Measurements from ENCODE around the gene ATP12A.

Gene ATP12A

DNA sequence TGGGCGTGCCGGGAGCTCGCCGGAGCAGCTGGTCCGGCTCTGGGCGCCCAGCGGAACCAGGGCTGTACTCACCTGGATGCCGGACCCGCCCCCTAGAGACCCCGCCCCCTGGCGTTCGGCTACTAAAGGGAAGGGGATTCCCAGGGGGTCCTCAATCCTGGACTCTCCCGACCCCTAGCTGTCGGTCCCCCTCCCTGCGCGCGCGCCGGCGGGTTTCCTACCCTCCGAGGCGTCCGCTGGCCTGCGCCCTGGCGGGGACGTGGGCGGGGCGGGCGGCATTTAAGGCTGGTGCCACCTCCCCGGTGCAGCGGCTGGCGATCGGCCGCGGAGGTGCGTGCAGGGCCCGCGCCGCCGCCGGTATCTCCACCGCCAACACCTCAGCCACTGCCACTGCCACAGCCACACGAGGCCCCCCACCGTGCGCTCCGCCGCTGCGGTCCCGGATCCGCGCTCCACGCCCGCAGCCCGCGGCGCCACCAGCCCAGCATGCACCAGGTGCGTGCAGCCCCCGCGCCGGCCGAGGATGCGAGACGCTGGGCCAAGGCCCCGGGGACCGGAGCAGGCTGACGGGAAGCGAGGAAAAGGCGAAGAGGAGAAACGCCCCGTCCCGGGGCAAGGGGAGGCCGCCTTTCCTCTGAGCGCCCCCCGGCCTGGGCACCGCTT, at the start of gene ATP12A:
Gene ATP12A, plus strand, starts transcription at position 151 of the 663 bp plus-strand sequence. Its CDS starts 336 bp downstream, at position 487.
- no peak for DNase-seq

DNA sequence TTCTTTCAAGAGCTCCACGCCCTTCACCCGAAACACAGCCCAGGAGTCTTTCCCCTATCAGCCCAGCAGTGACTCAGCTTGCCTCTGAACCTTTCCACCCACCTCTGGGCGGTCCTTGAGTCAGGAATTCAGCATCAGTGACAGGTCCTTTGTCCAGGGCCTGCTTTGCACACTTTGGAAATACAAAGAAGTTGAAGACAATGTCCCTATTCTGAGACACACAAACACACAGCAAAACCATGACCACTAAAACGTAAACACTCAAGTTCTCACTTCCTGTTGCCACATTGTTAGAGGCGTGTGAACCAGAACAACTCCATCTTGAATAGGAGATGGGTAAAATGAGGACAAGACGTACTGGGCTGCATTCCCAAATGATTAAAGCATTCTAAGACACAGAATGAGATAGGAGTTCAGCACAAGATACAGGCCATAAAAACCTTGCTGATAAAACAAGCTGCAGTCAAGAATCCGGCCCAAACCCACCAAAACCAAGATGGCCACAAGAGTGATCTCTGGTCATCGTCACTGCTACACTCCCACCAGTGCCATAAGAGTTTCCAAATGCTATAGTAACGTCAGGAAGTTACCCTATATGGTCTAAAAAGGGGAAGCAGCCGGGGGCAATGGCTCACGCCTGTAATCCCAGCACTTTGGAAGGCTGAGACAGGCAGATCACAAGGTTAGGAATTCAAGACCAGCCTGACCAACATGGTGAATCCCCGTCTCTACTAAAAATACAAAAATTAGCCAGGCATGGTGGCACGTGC, 49.2 kb upstream of the ATP12A start:
- no peak for DNase-seq

DNA sequence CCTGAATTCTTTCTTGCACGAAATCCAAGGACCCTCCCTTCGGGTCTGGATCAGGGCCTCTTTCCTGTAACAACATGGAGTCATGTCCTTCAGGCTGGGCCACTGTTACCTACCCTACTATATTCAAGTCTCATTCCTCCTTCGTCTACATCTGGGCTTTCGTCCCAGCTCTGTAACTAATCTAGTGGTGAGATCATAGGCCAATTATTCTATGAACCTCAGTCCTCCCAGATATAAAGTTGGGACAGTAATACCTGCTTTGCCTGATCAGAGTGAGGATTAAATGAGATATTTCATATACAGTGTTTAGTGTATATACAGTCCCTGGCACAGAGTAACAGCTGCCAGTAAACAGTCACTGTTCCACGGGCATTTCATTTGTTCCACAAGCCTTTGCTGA, 48.3 kb upstream of the ATP12A start:
- DNase-seq = no peak

DNA sequence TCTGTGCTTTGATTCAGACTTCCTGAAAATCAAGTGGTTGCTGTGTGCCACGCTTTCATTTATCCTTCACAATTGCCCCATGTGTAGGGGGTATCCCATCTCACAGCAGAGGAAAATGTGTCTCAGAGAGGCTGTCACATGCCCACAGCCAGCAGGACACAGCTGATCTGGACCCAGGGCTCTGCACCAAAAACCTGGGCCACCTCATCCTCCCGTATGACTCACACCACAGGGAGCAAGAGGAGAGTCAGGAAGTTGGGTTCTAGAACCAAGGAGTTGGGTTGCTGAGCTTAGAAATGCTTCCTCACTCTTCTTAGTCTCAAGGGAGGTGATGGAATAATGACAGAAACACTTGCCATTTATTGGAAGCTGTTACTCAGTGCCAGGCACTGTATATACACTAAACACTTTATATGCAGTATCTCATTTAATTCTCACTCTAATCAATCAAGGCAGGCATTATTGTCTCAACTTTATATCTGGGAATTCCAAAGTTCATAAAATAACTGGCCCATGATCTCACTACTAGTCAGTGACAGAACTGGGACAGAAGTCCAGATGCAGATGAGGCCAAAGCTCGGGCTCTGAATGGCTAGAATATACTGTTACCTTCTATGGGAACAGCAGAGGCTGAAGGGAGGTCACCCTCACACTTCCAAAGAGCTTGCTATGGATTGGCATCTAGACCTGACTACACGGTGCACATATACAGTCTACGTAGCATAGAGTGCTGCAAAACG, 47.7 kb upstream of the ATP12A start:
- no peak for DNase-seq

DNA sequence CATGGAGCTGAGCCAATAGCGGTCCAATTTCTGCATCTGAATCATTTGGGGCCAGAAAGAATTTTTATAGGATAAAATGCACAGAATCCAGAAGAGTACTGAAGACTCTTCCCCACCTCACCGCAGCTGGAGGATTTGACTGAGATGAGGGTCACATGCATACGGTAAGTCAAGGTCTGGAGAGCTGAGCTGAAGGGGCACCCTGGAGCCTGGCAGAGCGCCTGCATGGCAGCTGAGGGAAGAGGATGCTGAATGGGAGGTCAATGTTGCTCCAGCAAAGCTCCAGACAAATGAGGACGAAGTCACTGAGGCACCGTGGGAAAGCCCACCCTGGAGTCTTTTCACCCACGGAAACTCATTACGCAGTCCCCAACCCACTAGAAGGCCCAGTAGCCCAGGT, 43.4 kb upstream of the ATP12A start:
- DNase-seq = no peak

DNA sequence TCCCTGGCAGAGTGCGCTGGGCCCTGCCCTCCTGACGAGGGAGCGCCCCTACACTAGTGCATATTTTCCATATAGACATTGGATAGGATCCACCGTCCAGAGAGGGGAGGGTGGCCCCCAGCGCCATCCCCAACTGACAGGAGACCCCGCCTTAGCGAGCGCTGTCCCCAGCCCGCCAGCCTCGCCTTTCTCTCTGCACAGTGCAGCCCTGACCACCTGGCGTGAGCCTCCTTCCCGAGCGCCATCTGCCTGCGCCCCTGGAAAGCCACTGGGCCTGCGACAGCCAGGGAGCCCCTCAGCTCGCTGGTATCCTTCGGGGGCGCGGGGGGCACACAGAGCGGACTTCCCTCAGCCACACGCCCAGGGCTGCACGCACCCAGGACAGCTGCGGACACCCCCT, 42.1 kb upstream of the ATP12A start:
- DNase-seq = no peak

DNA sequence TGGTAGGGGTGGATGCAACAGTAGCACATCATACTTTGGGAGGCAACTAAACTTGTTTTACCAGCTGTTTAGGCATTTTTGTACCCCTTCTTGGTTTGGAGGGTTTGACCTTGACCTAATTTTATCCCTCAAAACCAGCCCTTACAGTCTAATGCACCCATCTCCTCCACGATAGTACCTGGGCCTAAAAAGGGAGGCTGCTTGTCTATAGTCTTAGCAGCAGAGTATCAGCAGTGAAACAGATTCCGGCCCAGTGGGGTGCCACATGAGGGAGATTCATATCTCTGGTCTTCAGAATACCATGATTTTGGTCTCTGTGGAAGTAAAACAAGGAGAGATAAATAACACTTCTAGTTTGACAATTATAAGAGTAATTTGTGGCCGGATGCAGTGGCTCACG, 39.5 kb upstream of the ATP12A start:
- no peak for DNase-seq

DNA sequence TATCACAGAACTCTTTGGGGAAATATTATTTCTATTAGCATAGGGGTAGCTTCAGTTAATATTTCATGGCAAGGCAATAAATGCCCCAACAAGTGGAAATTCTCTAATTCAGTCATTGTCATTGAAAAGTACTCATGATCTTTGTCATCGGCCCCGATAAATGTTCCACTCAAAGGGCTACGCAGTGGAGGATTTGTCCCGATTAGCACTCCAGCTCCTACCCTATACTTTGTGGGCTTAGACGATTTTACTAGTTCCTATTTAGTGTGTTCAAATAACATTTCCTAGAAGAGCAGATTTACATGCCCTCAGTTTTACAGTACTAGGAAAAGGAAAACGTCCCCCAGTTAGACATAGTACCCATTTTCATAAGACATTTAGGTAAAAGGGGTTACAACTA, 38.0 kb upstream of the ATP12A start:
- no peak for DNase-seq

DNA sequence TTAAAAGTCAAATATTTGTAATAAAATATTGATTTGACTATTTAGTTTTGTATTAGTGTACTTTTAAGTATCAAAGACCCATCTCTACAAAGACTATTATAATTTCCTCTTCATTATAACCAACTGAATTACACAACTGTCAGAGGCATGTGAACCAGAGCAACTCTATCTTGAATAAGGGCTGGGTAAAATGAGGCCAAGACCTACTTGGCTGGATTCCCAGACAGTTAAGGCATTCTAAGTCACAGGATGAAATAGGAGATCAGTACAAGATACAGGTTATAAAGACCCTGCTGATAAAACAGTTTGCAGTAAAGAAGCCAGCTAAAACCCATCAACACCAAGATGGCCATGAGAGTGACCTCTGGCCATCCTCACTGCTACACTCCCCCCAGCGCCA, 36.2 kb upstream of the ATP12A start:
- DNase-seq = no peak

DNA sequence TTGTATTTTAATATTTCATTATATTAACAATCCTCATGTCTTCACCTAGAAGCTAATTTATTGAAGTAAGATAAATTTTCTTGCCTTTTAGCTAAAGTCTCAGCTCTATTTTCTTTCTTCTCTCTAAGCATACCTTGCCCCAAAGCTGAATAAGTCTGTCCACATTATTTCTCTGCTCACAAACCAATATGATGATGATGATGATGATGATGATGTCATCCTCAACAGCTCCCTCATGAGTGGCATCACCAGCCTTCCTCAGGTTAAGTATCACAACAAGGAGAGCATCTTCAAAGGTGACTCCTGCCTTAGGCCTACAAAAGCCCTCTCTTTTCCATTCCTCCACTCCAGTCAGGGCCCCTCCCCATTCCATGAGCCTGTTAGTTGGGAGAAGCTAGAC, 31.9 kb upstream of the ATP12A start:
- no peak for DNase-seq

DNA sequence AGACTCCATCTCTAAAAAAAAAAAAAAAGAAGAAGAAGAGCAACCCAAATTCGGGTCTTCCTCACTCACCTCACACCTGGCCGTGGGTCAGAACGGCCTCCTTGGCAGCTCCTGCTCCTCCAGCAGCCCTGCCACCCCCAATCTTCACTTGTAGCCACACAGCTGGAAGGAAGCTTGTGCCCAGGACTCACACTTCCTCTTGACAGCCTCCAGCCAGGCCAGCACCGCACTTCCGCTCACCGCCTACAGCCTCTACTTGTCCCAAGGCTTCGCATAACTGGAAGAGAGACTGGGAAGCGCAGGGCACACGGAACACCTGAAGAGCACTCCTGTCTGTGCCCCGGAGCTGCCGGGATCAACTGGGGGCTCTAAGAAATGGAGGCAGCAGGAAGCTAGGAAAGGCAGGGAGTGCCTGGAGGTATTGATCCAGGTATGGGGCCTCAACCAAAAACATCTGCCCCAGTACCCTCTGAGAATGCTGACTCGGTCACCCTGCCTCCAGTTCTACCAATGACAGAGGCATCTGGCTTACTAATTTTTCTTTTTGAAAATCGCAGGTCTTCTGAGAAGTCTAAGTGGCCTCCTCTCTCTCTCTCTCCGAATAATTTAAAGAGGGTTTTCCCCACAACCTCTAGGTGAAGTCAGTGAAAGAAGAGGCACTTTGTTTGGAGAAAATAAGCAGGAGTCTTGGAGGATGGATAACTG, 31.1 kb upstream of the ATP12A start:
- DNase-seq = no peak

DNA sequence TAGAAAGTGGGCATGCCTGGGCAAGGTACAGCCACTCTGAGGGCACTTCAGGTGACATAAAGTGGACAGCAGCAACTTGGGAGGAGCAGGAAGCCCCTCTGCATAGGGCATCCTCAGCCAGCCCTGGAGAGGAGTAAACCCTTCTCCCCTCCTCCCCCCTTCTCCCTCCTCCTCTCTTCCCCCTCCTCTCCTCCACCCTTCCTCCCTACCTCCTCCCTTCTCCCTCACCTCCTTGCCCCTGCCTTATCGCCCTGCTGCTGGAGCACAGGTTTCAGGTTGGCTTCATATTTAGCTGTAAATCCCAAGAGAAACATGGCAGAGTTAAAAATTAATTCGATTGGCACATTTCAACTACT, 30.5 kb upstream of the ATP12A start:
- DNase-seq = no peak

DNA sequence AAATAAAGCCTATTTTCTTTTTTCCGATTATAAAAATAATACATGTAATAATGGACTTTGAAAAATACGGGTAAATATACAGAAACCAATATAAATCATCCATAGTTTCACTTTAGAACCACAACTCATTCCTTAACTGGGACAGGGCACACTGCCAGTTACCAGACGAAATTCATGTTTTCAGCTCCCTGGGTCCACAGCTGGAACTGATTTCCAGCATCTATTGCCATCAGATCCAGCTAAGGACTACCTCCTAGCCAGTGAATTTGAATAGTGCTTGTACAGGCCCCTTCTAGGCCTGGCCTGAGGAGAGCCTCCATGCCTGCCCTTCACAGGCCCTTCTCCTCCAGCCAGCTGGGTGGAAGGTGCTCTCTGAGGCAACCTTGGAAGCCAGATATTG, 30.0 kb upstream of the ATP12A start:
- no peak for DNase-seq

DNA sequence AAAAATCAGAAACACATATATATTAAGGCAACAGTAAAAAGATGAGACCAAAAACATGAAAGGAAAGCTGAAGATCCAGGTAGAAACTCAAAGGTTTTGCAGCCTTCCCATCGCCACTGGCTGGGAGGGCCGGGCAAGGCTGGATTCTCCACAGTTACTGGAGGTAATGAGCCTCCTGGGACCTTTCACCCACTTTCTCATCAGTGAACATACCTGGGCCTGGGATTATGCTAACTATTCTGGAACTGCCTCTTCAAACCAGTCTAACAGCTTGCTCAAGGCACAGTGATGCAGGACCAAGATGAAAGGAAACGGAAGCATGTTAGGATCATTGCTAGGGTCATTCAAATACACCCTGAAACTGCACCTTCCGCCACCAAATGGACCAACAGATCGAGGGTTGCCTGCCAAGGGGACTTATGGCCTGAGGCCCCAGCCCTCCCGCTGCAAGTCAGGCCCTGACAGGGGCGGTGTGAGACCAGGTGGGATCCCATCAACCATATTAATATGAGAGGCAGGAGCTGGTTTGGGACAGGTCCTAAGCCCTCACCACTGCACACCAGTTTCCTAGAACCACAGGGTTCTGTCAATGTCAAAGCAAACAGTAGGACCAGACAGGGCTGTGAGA, 28.4 kb upstream of the ATP12A start:
- DNase-seq = no peak

DNA sequence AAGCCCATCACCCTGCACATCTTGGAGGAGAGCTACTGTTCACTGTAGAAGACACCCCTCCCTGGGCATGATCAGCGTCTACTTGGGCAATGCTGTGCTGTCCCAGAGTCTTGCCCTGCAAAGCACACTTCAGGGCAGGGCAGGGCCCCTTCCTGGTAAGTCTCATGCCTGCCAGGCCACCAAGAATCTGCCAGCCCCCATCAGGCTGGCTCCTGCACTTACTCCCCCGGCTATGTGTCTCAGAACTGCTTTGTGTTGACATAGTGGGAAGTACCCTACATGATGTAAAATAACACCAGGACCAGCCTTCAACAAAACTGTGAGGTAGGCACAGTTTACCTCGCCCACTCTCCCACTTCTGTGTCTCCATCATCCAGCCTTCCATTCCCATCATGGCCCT, 27.8 kb upstream of the ATP12A start:
- DNase-seq = no peak

DNA sequence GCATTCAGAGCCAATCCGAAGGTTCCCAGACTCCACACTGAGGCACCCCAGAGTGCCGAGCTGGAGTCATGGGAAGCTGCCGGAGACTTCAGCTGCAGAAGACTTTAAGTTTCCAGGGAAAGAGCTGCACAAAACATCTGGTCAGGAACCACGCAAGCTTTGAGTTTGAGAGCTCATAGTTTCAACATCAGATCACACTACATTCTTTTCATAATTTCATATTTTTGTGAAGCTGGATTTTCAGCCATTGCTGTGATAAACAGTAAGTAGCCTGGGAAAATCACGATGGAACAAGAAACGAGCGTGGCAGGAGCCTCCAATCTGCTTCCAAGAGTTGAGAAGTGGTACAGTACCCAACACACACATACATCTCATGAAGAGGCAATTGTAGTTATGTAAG, 25.5 kb upstream of the ATP12A start:
- no peak for DNase-seq

DNA sequence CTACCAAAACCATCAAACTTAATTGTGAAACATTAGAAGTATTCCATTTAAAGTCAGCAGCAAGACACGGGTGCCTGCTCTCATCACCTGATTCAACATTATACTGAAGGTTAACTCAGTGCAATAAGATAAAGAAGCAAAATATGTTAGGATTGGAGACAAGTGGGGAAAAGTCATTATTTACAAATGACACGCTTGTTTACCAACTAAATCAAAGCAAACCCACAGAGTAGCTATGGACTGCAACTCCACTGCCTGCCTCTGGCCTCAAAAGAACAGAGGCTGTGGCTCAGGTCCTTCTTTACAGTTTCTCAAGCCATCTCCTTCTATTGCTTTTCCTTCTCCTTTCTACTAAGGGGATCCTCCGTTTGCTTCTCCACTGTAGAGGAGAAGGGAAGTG, 21.0 kb upstream of the ATP12A start:
- no peak for DNase-seq

DNA sequence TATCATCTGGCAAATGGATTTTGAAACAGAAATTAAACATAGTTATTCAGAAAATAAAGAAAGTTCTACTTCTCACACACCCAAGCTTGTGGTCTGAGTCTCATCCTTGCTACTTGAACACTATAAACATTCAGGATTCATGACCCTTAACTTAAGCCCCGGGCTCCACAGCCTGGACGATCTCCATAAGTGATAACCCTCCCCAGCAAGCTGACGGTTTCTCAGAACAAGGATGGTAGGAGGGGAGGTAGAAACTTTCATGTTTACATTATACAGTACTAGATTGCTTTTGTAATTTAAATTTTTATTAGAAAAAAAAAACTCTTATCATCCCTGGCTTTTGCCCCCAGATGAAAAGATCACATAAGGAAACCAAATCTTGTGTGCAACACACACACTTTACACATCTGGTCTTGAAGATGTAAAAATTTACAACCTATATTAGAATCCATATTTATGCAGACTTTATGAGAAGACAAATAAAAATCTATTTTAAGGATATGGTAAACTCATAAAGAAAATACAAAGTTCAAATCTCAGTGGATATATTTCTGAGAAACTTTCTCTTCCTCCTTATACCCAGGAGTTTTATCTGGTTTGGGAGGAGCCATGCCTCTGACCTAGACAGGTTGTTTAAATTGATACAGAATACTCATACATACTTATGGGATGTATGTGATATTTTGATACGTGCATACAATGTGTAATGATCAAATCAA, 20.0 kb upstream of the ATP12A start:
- DNase-seq = no peak

DNA sequence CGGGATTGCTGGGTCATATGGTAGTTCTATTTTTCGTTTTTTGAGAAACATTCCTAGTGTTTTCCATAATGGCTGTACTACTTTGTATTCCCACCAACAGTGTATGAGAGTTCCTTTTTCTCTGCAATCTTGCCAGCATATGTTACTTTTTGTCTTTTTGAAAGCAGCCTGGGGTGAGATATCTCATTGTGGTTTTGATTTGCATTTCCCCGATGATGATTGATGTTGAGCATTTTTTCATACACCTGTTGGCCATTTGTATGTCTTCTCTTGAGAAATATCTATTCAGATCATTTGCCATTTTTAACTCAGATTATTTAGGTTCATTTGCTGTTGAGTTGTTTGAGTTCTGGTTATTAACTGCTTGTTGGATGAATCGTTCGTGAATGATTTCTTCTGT, 18.5 kb upstream of the ATP12A start:
- no peak for DNase-seq

DNA sequence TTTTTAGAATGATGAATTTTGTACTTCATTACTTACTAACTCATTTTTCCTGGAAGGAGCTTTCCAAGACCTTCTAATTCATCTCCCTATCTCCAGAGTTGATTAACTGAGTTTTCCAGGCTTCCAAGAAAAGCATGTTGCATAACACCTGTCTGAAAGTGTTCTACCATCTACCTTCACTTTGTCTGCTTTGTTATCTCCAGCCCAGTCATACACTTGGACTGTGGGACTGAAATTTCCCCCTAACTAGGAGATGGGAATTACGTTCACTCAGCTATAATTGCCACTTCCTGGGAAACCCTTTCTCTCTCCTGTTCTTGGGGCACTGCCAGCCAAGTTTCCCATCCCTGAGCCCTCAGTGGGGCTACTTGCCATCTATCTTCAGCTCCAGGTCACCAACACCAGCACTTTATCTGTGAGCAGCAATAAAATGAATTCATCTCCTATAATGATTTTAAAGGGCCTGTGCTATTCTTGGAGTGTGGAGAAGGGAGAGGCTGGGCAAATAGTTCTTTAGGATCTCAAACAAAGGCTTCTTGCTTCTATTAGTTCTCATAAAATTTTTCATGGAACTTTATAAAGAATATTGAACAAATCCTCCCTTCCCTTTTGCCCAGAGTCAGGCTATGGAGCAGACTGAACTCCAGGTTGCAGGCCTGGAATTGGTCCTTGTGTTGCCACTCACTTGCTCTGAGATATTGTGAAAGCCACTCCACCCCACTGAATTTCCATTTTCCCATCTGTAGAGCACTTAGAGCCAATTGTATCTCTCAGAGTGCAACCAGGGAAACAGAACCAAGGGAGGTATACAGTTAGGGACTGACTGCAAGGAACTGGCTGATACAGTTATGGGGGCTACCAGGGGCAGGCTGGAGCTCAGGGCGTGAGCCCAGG, 17.8 kb upstream of the ATP12A start:
- no peak for DNase-seq

DNA sequence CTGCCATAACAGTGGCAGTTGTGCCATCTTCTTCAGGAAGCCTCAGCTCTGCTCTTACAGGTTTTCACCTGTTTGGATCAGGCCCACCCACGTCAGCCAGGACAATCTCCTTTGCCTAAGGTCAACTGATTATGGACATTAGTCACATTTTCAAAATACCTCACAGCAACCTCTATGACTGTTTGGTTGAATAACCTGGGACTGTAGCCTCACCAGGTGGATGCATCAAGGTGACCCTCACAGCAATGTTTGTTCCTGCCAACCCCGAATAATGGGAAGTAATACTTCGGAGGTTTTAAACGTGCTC, 17.2 kb upstream of the ATP12A start:
- no peak for DNase-seq

DNA sequence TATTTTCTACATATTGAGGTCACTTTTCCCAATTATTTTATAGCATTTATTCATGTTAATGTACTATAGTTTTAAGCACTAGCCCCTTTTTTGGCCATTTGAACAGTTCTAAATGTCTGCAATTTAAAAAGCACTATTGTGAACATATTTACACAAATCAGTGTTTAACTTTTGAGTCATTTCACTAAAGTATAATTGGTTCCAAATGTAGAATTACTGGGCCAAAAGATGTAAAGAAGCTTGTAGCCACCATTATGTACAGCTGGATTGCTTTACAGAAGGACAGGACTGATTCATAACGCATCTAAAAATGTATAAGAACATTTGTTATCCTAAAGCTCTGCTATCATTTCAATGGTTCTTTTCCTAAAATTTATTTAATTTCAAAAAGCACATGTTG, 16.6 kb upstream of the ATP12A start:
- DNase-seq = no peak

All from NCI-H1694 treated with DMSO at 0.1 percent for 48 hours (cell line).